GDM1 (cell line): ENCODE measurements around the gene TPM1.
"Not testable (repeated sequence)": the region's sequence is repeated elsewhere in the genome, so short reads cannot be mapped to it uniquely, and the experiment has no call there.

Source experiments
- DNase-seq: peaks from one replicate; lab custom pipeline; 2025; lab: John Stamatoyannopoulos, UW

Gene TPM1

GRCh38 chr15:63041974-63042876 is at the start of gene TPM1:
TSS of gene TPM1 (plus strand) at chr15:63042747. CDS start at chr15:63042830, 83 bp downstream.
- no peak for DNase-seq

- DNase-seq: no peak
Measured at GRCh38 chr15:62993066-62993465, 49.5 kb upstream of the TPM1 start.

GRCh38 chr15:62993632-62994031 is 48.9 kb upstream of the TPM1 start:
- not testable (repeated sequence) for DNase-seq

- DNase-seq: no peak
Measured at GRCh38 chr15:62994439-62994838, 48.1 kb upstream of the TPM1 start.

GRCh38 chr15:62994975-62995681 is 47.4 kb upstream of the TPM1 start:
- DNase-seq: no peak

- no peak for DNase-seq
Measured at GRCh38 chr15:62997441-62997840, 45.1 kb upstream of the TPM1 start.

- no peak for DNase-seq
Measured at GRCh38 chr15:62998262-62998890, 44.2 kb upstream of the TPM1 start.

GRCh38 chr15:62999178-62999577 is 43.4 kb upstream of the TPM1 start:
- no peak for DNase-seq

GRCh38 chr15:62999923-63000561 is 42.5 kb upstream of the TPM1 start:
- no peak for DNase-seq

- no peak for DNase-seq
Measured at GRCh38 chr15:63000706-63001105, 41.8 kb upstream of the TPM1 start.

- DNase-seq: no peak
Measured at GRCh38 chr15:63004211-63004610, 38.3 kb upstream of the TPM1 start.

GRCh38 chr15:63006032-63006878 is 36.3 kb upstream of the TPM1 start:
- DNase-seq: no peak

- DNase-seq: no peak
Measured at GRCh38 chr15:63008333-63009049, 34.1 kb upstream of the TPM1 start.

GRCh38 chr15:63010386-63010785 is 32.2 kb upstream of the TPM1 start:
- no peak for DNase-seq

GRCh38 chr15:63010920-63011693 is 31.4 kb upstream of the TPM1 start:
- DNase-seq: no peak

GRCh38 chr15:63012444-63012843 is 30.1 kb upstream of the TPM1 start:
- DNase-seq: no peak

- DNase-seq: no peak
Measured at GRCh38 chr15:63013052-63013808, 29.3 kb upstream of the TPM1 start.

- DNase-seq: no peak
Measured at GRCh38 chr15:63014578-63014977, 28.0 kb upstream of the TPM1 start.

- no peak for DNase-seq
Measured at GRCh38 chr15:63015618-63016017, 26.9 kb upstream of the TPM1 start.
